Cardiac muscle cell (in vitro differentiated cells and primary cell): ENCODE data around the gene FAM168B. TPM values are rescaled to one million over a fixed set of nuclear protein-coding genes. Genes with fewer than 3 reads are reported as not detected.

Source experiments
- DNase-seq, 2 donors: peaks; one replicate each; pipeline versions ENCODE4 v3.0.0 to v3.0.0-alpha.2; 2010 to 2017; ENCODE audit warnings: low read depth in 1 of 2, low spot score in 1 of 2
- H3K27ac ChIP-seq: fragments of 200-600 bp; sonication (generic); 2 replicates; pipeline ENCODE4 v1.5.1; 2016
- H3K27me3 ChIP-seq: fragments of 200-600 bp; sonication (generic); 2 replicates; pipeline ENCODE4 v1.6.0; 2016; ENCODE audit warnings: control low read depth
- H3K36me3 ChIP-seq: fragments of 200-600 bp; sonication (generic); 2 replicates; pipeline ENCODE4 v1.5.1; 2016; ENCODE audit warnings: control low read depth
- H3K4me1 ChIP-seq: fragments of 200-600 bp; sonication (generic); 2 replicates; pipeline ENCODE4 v1.8.1; 2017; ENCODE audit warnings: low read depth, mild to moderate bottlenecking, mixed run types
- H3K4me3 ChIP-seq: fragments of 200-600 bp; sonication (generic); 2 replicates; pipeline ENCODE4 v1.5.1; 2016; ENCODE audit warnings: mild to moderate bottlenecking
- H3K9me3 ChIP-seq: fragments of 200-600 bp; sonication (generic); 2 replicates; pipeline ENCODE4 v1.5.1; 2017; ENCODE audit warnings: low read depth, mild to moderate bottlenecking, control low read depth
- CTCF ChIP-seq: IDR thresholded peaks from 2 replicates; pipeline ENCODE4 v1.5.1; 2012; ENCODE audit warnings: low read depth, mild to moderate bottlenecking, low read length
- polyA plus RNA-seq: library from polyadenylated mRNA; unstranded; fragments of >200 nt; fragmentation: Nextera tagmentation; extraction: Ambion mirVana; gene quantifications from 2 replicates; pipeline ENCODE4 v1.2.1, GENCODE V29; 2016
- total RNA-seq: library from RNA; depleted of rRNA; stranded (reverse); fragments of >200 nt; gene quantifications from 2 replicates; pipeline ENCODE4 v1.2.3, GENCODE V29; 2016

FAM168B gene
- total and polyA plus RNA-seq, 2 experiments from 2014 or later = 50.4 to 142 TPM

- Histone ChIP-seq H3K27ac (no peak overlapping the region), H3K4me3 (no peak overlapping the region), H3K27me3 (no peaks in the 10 kb centered on the region), H3K36me3 (no peaks in the 10 kb centered on the region), H3K9me3 (no peaks in the 10 kb centered on the region), H3K4me1 (no peaks in the 10 kb centered on the region)
- DNase-seq = no peak
- no peak for TF ChIP-seq CTCF
These were observed 81.8 kb downstream of the FAM168B start for GRCh38 chr2:131011486-131011885.

- Histone ChIP-seq H3K4me1 (no peaks in the 10 kb centered on the region), H3K9me3 (no peaks in the 10 kb centered on the region), H3K27ac (no peak overlapping the region), H3K27me3 (no peaks in the 10 kb centered on the region), H3K4me3 (no peak overlapping the region), H3K36me3 (no peaks in the 10 kb centered on the region)
- DNase-seq = no peak
- no peak for TF ChIP-seq CTCF
These were observed 82.7 kb downstream of the FAM168B start for GRCh38 chr2:131010566-131010965.

GRCh38 chr2:131009713-131010475, 83.4 kb downstream of the FAM168B start:
- Histone ChIP-seq H3K9me3 (no peaks in the 10 kb centered on the region), H3K27ac (no peak overlapping the region), H3K36me3 (no peaks in the 10 kb centered on the region), H3K4me1 (no peaks in the 10 kb centered on the region), H3K27me3 (no peaks in the 10 kb centered on the region), H3K4me3 (no peak overlapping the region)
- TF ChIP-seq CTCF = no peak
- no peak for DNase-seq

GRCh38 chr2:131008967-131009366, 84.3 kb downstream of the FAM168B start:
- H3K4me3 ChIP-seq = no peak overlapping the region
- no peak for TF ChIP-seq CTCF
- H3K9me3 ChIP-seq = no peaks in the 10 kb centered on the region
- H3K36me3 ChIP-seq = no peaks in the 10 kb centered on the region
- DNase-seq = no peak
- H3K27ac ChIP-seq = no peak overlapping the region
- no peaks in the 10 kb centered on the region for H3K4me1 ChIP-seq
- H3K27me3 ChIP-seq = no peaks in the 10 kb centered on the region

GRCh38 chr2:131006561-131006960, 86.7 kb downstream of the FAM168B start:
- no peak for TF ChIP-seq CTCF
- H3K4me3 ChIP-seq = no peak overlapping the region
- no peaks in the 10 kb centered on the region for H3K36me3 ChIP-seq
- no peak for DNase-seq
- H3K4me1 ChIP-seq = no peaks in the 10 kb centered on the region
- no peak overlapping the region for H3K27ac ChIP-seq
- no peaks in the 10 kb centered on the region for H3K27me3 ChIP-seq
- H3K9me3 ChIP-seq = no peaks in the 10 kb centered on the region
